GM12878 (cell line): ENCODE results near the gene DNAAF8. TPM values are rescaled to one million over a fixed set of nuclear protein-coding genes. Genes with fewer than 3 reads are reported as not detected.

ENCODE experiments used
- ATAC-seq: fragments of 200-7000 bp; cut with Tn5 transposase; 3 replicates; pipeline ENCODE4 v1.9.1; 2020; ENCODE audit warnings: mild to moderate bottlenecking, moderate library complexity
- BruUV-seq: library from RNA; stranded (reverse); fragments of 400-500 nt; replicated peaks from 2 replicates; lab custom pipeline; 2021; lab: Mats Ljungman, UMichigan
- CTCF ChIA-PET: fragments of 300-600 bp; sonication (Branson Sonifier 250); formaldehyde crosslinking; extraction: SDS; loops from one replicate; lab custom pipeline; 2021; ENCODE audit warnings: inconsistent platforms; lab: Yijun Ruan, JAX
- POLR2A ChIA-PET: fragments of 350-600 bp; formaldehyde crosslinking; extraction: SDS; loops from one replicate; lab custom pipeline; 2021; ENCODE audit warnings: inconsistent platforms; lab: Charles Lee
- RAD21 ChIA-PET: fragments of 300-600 bp; sonication (Branson Sonifier 250); formaldehyde crosslinking; loops from one replicate; lab custom pipeline; 2023; ENCODE audit warnings: antibody characterized with exemption; ENCODE audit not compliant: unreplicated experiment; lab: Charles Lee
- SMC1A ChIA-PET: fragments of 300-600 bp; sonication (Branson Sonifier 250); formaldehyde crosslinking; loops from one replicate; lab custom pipeline; 2023; ENCODE audit not compliant: unreplicated experiment, uncharacterized antibody; lab: Charles Lee
- DNase-seq: peaks from one replicate; pipeline ENCODE4 v3.0.0-alpha.2; 2011; ENCODE audit warnings: low read depth, low spot score
- FAIRE-seq: peaks from 3 replicates; lab custom pipeline; 2011; peaks lifted over from hg19 to GRCh38; lab: Jason Lieb, UNC
- H2AFZ ChIP-seq: 2 replicates; pipeline ENCODE4 v1.6.0; 2011; ENCODE audit warnings: low read depth, low read length, control low read depth; ENCODE audit not compliant: control insufficient read depth
- H3K27ac ChIP-seq: 2 replicates; pipeline ENCODE4 v1.5.1; 2011; ENCODE audit warnings: control low read depth; ENCODE audit not compliant: control insufficient read depth, insufficient read depth
- H3K27me3 ChIP-seq, 2 experiments: replicated peaks in 1 of 2; 2 replicates each; pipeline versions ENCODE4 v1.6.0 to v1.6.1; 2011; ENCODE audit warnings: low read length in 1 of 2; ENCODE audit not compliant: control insufficient read depth in 2 of 2, insufficient read depth in 2 of 2
- H3K36me3 ChIP-seq, 2 experiments: 2 replicates each; pipeline ENCODE4 v1.5.1; 2011; ENCODE audit warnings: low read length in 1 of 2; ENCODE audit not compliant: control insufficient read depth in 2 of 2, insufficient read depth in 2 of 2
- H3K4me1 ChIP-seq: 2 replicates; pipeline ENCODE4 v1.6.1; 2011; ENCODE audit warnings: mild to moderate bottlenecking, low read length, moderate library complexity, mixed read lengths; ENCODE audit not compliant: control insufficient read depth, insufficient read depth
- H3K4me2 ChIP-seq: 2 replicates; pipeline ENCODE4 v1.6.0; 2011; ENCODE audit warnings: control low read depth; ENCODE audit not compliant: control insufficient read depth, insufficient read depth
- H3K4me3 ChIP-seq: fragments of 200-600 bp; sonication (generic); 2 replicates; pipeline ENCODE4 v1.5.1; 2016
- H3K79me2 ChIP-seq: 2 replicates; pipeline ENCODE4 v1.6.0; 2011; ENCODE audit warnings: low read length; ENCODE audit not compliant: control insufficient read depth, insufficient read depth
- H3K9ac ChIP-seq: 2 replicates; pipeline ENCODE4 v1.8.0; 2011; ENCODE audit warnings: low read length, control low read depth, mixed read lengths; ENCODE audit not compliant: control insufficient read depth, insufficient read depth
- H3K9me3 ChIP-seq: replicated peaks from 3 replicates; pipeline ENCODE4 v1.5.1; 2011; ENCODE audit warnings: mild to moderate bottlenecking, low read length; ENCODE audit not compliant: control insufficient read depth, insufficient read depth
- H4K20me1 ChIP-seq: 2 replicates; pipeline ENCODE4 v1.6.0; 2011; ENCODE audit not compliant: control insufficient read depth, insufficient read depth
- ASH2L ChIP-seq: fragments of 300-600, 200-600 bp; sonication (generic); IDR thresholded peaks from 2 replicates; pipeline ENCODE4 v1.6.1; 2017; ENCODE audit warnings: low read depth, mild to moderate bottlenecking, borderline replicate concordance
- BRCA1 ChIP-seq: IDR thresholded peaks from 2 replicates; pipeline ENCODE4 v1.6.1; 2011; ENCODE audit warnings: low read depth, low read length, improper control_type of control experiment
- CREB1 ChIP-seq: IDR thresholded peaks from 2 replicates; pipeline ENCODE4 v1.6.1; 2012; ENCODE audit warnings: low read depth, mild to moderate bottlenecking, inconsistent platforms
- ESRRA ChIP-seq: IDR thresholded peaks from 2 replicates; pipeline ENCODE4 v1.6.1; 2012; ENCODE audit warnings: mild to moderate bottlenecking, low read length, improper control_type of control experiment
- NFYA ChIP-seq: IDR thresholded peaks from 2 replicates; pipeline ENCODE4 v1.6.1; 2011; ENCODE audit warnings: low read depth, mild to moderate bottlenecking, low read length, improper control_type of control experiment, borderline replicate concordance
- POLR2AphosphoS5 ChIP-seq: IDR thresholded peaks from 2 replicates; pipeline ENCODE4 v1.6.1; 2011; ENCODE audit warnings: mild to moderate bottlenecking, low read length, inconsistent platforms
- RFX5 ChIP-seq: IDR thresholded peaks from 2 replicates; pipeline ENCODE4 v1.6.1; 2011; ENCODE audit warnings: low read depth, low read length, improper control_type of control experiment
- SPI1 ChIP-seq: IDR thresholded peaks from 2 replicates; pipeline ENCODE4 v1.6.1; 2011; ENCODE audit warnings: low read depth, mild to moderate bottlenecking, low read length, moderate library complexity, borderline replicate concordance; ENCODE audit not compliant: insufficient read depth
- SRF ChIP-seq, 2 experiments: IDR thresholded peaks; 2 replicates each; pipeline ENCODE4 v1.6.1; 2011; ENCODE audit warnings: low read depth in 2 of 2, low read length in 2 of 2, mild to moderate bottlenecking in 1 of 2, moderate library complexity in 1 of 2
- STAT1 ChIP-seq: fragments of 450-650 bp; conservative IDR thresholded peaks from 2 replicates; pipeline ENCODE4 v1.6.1; 2014; ENCODE audit warnings: antibody characterized with exemption, mild to moderate bottlenecking
- TAF1 ChIP-seq: IDR thresholded peaks from 2 replicates; pipeline ENCODE4 v1.6.1; 2011; ENCODE audit warnings: mild to moderate bottlenecking, low read depth, low read length, borderline replicate concordance
- TCF12 ChIP-seq: IDR thresholded peaks from 2 replicates; pipeline ENCODE4 v1.6.1; 2011; ENCODE audit warnings: low read depth, mild to moderate bottlenecking, low read length
- ZNF24 ChIP-seq: fragments of 450-650 bp; IDR thresholded peaks from 2 replicates; pipeline ENCODE4 v1.6.1; 2017; ENCODE audit warnings: antibody characterized with exemption, mild to moderate bottlenecking
- ZNF384 ChIP-seq: IDR thresholded peaks from 2 replicates; pipeline ENCODE4 v1.6.1; 2012; ENCODE audit warnings: low read depth, mild to moderate bottlenecking, low read length, improper control_type of control experiment, borderline replicate concordance
- ZNF622 ChIP-seq: fragments of 450-650 bp; IDR thresholded peaks from 2 replicates; pipeline ENCODE4 v1.6.1; 2017; ENCODE audit warnings: mild to moderate bottlenecking, inconsistent platforms
- WGBS: methylation state at CpG from one replicate; pipeline ENCODE4 v1.1.6; 2016; ENCODE audit warnings: low lambda C conversion rate; ENCODE audit not compliant: insufficient replicate concordance, insufficient coverage; ENCODE audit errors: missing lambda C conversion rate; 5-methylcytosine and 5-hydroxymethylcytosine counted together
- in situ Hi-C: fragments of 300-500 bp; cut with MboI; formaldehyde crosslinking; loops from 9 replicates; pipeline ENCODE4 v1.14.3; 2018; ENCODE audit warnings: mixed read lengths
- intact Hi-C: fragments of 100-400 bp; cut with micrococcal nuclease; formaldehyde crosslinking; loops from one replicate; pipeline ENCODE4 v1.14.2; 2022; ENCODE audit not compliant: unreplicated experiment
- polyA plus RNA-seq, 11 experiments: library from polyadenylated mRNA; depleted of rRNA in 4 of 11; unstranded in 6 of 11; stranded (reverse) in 5 of 11; fragments of >200 nt; fragmentation: Nextera tagmentation in 4 of 11; fragmentation: Illumina TruSeq in 1 of 11; extraction: Ambion mirVana in 4 of 11; extraction: Trizol in 1 of 11; gene quantifications; 1 replicate in 1 of 11; 2 replicates in 10 of 11; pipeline versions ENCODE4 v1.2.1 to v1.2.3, GENCODE V29; 2011 to 2016; ENCODE audit warnings: inconsistent platforms in 2 of 11, missing spikeins in 2 of 11, low read depth in 1 of 11
- total RNA-seq, 4 experiments: library from RNA; depleted of rRNA in 3 of 4; stranded (reverse); fragments of >200 nt in 3 of 4; fragmentation: Illumina TruSeq in 1 of 4; extraction: Trizol in 1 of 4; gene quantifications; 2 replicates each; pipeline versions ENCODE4 v1.2.1 to v1.2.3, GENCODE V29; 2013 to 2021
- TF ChIP-seq, protein P1 (sequence below): fragments of 450-650 bp; formaldehyde crosslinking; IDR thresholded peaks from 2 replicates; pipeline ENCODE4 v1.5.0; 2022; ENCODE audit warnings: mild to moderate bottlenecking, missing genetic modification characterization

The DNAAF8 gene
- total and polyA plus RNA-seq, 10 of the 15 experiments (the other 5 are each of a cell fraction or from before 2014, with no cell fraction given), result 0.01 to 0.78 (median 0.22) TPM; not detected in 2

DNA sequence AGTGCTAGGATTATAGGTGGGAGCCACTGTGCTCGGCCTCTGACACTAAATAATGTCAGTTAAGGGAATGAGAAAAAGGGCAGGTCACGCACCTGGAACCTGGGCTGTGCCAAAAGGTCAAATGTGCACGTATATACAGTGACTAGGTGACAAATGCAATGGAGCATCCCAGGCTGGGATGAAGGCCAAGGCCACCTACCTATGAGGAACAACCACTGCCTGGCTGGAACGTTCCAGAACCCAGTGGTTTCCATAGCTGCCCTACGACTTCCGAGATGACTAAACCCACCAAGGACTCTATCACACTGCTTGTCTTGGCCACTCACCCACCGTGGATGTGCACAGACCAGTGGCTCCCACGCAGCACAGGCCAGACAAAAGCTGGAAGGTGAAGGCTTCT is 16.6 kb downstream of the DNAAF8 start:
- H3K4me2 ChIP-seq, result no peak overlapping the region
- SMC1A ChIA-PET, result no interaction called here
- 95% methylated on average over 8 of the region's 8 CpGs for WGBS
- no peak overlapping the region for H3K9ac ChIP-seq
- no peak overlapping the region for H3K4me3 ChIP-seq
- no peaks in the 10 kb centered on the region for H3K79me2 ChIP-seq
- peaks cover 3% of the 10 kb centered on the region; the same call in 1 of the 3 replicates for H3K9me3 ChIP-seq
- ATAC-seq, result no peak
- intact Hi-C loops (no loop called here), in situ Hi-C loops (no loop called here)
- peaks cover 7 to 17% of the 10 kb centered on the region in 2 experiments for H3K36me3 ChIP-seq
- peaks cover 12% of the 10 kb centered on the region for H3K4me1 ChIP-seq
- no peak for TF ChIP-seq ASH2L
- TF ChIP-seq ZNF622, result no peak
- no peak for TF ChIP-seq NFYA
- no peak for TF ChIP-seq ZNF24
- TF ChIP-seq, protein P1, sequence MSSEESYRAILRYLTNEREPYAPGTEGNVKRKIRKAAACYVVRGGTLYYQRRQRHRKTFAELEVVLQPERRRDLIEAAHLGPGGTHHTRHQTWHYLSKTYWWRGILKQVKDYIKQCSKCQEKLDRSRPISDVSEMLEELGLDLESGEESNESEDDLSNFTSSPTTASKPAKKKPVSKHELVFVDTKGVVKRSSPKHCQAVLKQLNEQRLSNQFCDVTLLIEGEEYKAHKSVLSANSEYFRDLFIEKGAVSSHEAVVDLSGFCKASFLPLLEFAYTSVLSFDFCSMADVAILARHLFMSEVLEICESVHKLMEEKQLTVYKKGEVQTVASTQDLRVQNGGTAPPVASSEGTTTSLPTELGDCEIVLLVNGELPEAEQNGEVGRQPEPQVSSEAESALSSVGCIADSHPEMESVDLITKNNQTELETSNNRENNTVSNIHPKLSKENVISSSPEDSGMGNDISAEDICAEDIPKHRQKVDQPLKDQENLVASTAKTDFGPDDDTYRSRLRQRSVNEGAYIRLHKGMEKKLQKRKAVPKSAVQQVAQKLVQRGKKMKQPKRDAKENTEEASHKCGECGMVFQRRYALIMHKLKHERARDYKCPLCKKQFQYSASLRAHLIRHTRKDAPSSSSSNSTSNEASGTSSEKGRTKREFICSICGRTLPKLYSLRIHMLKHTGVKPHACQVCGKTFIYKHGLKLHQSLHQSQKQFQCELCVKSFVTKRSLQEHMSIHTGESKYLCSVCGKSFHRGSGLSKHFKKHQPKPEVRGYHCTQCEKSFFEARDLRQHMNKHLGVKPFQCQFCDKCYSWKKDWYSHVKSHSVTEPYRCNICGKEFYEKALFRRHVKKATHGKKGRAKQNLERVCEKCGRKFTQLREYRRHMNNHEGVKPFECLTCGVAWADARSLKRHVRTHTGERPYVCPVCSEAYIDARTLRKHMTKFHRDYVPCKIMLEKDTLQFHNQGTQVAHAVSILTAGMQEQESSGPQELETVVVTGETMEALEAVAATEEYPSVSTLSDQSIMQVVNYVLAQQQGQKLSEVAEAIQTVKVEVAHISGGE (CRISPR knock-in tag), result no peak
- TF ChIP-seq RFX5, result no peak
- no peak for TF ChIP-seq SPI1
- TF ChIP-seq POLR2AphosphoS5, result no peak
- TF ChIP-seq BRCA1, result no peak
- TF ChIP-seq TAF1, result no peak
- TF ChIP-seq ZNF384, result no peak
- no peak for TF ChIP-seq SRF (IDR thresholded peaks at IDR 0.05; ENCODE audit: low read depth in 2 of 2, low read length in 2 of 2)
- no peak for TF ChIP-seq CREB1
- TF ChIP-seq ESRRA, result no peak
- TF ChIP-seq STAT1, result no peak
- TF ChIP-seq TCF12, result no peak
- DNase-seq, result no peak
- RAD21 ChIA-PET, result interaction anchor here (1.2 kb wide), 1 partner anchor 18 kb away, joined by 3 read pairs; no protein-coding TSS in a partner anchor
- no TSS peak for BruUV-seq
- POLR2A ChIA-PET, result interaction anchor here (1.6 kb wide), 1 partner anchor 16 kb away, joined by 4 read pairs; the partner anchor contains the start of gene DNAAF8
- H3K27ac ChIP-seq, result no peak overlapping the region
- no peaks in the 10 kb centered on the region for H3K27me3 ChIP-seq
- FAIRE-seq, result no peak
- H4K20me1 ChIP-seq, result no peaks in the 10 kb centered on the region
- H2AFZ ChIP-seq, result no peak overlapping the region
- CTCF ChIA-PET, result no interaction called here
